NCI-H82 treated with DMSO at 0.1 percent for 48 hours (cell line): ENCODE data around the gene DQX1.

Experiments used
- DNase-seq: peaks from one replicate; lab custom pipeline; 2025; ENCODE audit not compliant: unreplicated experiment; lab: John Stamatoyannopoulos, UW

DQX1 gene

GRCh38 chr2:74512744-74513604, 13.1 kb downstream of the DQX1 start:
- DNase-seq: peak; percentile 86

- peak; percentile 76 for DNase-seq
Observed at GRCh38 chr2:74511104-74511989, 14.7 kb downstream of the DQX1 start.

GRCh38 chr2:74510272-74510671, 15.8 kb downstream of the DQX1 start:
- DNase-seq: no peak

GRCh38 chr2:74507926-74508520, 18.0 kb downstream of the DQX1 start:
- peak; percentile 94 for DNase-seq

GRCh38 chr2:74507145-74507925, 18.7 kb downstream of the DQX1 start, which contains the start of gene PCGF1:
TSS of gene PCGF1 (minus strand) at chr2:74507695. CDS start at chr2:74507668, 27 bp downstream.
- DNase-seq: peak; percentile 99

- DNase-seq: no peak
Observed at GRCh38 chr2:74505448-74506246, 20.4 kb downstream of the DQX1 start.

GRCh38 chr2:74504591-74504990, 21.4 kb downstream of the DQX1 start:
- DNase-seq: no peak

- no peak for DNase-seq
Observed at GRCh38 chr2:74503506-74504475, 22.2 kb downstream of the DQX1 start.

GRCh38 chr2:74502720-74503505, 23.1 kb downstream of the DQX1 start:
- no peak for DNase-seq

GRCh38 chr2:74502147-74502719, 23.8 kb downstream of the DQX1 start:
- no peak for DNase-seq

- DNase-seq: peak; percentile 92
Observed at GRCh38 chr2:74501335-74502071, 24.5 kb downstream of the DQX1 start.

- DNase-seq: no peak
Observed at GRCh38 chr2:74500578-74500946, 25.5 kb downstream of the DQX1 start.

GRCh38 chr2:74499940-74500577, 26.0 kb downstream of the DQX1 start:
- DNase-seq: no peak

GRCh38 chr2:74499267-74499939, 26.6 kb downstream of the DQX1 start, which contains the start of gene LBX2:
TSS of gene LBX2 (minus strand) at chr2:74499603. CDS start at chr2:74499537, 66 bp downstream.
- DNase-seq: no peak

- DNase-seq: no peak
Observed at GRCh38 chr2:74498500-74499266, 27.3 kb downstream of the DQX1 start.
